CD14-positive monocyte (primary cell): ENCODE results near the gene TATDN2. TPM values are rescaled to one million over a fixed set of nuclear protein-coding genes. Genes with fewer than 3 reads are reported as not detected.

ENCODE experiments used
- DNase-seq, 3 donors: peaks; one replicate each; pipeline ENCODE4 v3.0.0-alpha.2; 2011 to 2022
- H2AFZ ChIP-seq: 2 replicates; pipeline ENCODE4 v1.6.0; 2012; ENCODE audit warnings: mild to moderate bottlenecking, low read depth, low read length, inconsistent platforms; ENCODE audit not compliant: insufficient read depth, poor library complexity, severe bottlenecking
- H3K27ac ChIP-seq, 2 donors: 1 replicate in 1 of 2; 2 replicates in 1 of 2; pipeline ENCODE4 v1.5.1; 2012 to 2013; ENCODE audit warnings: low read length in 2 of 2, control low read depth in 1 of 2, inconsistent platforms in 1 of 2, low read depth in 1 of 2, mild to moderate bottlenecking in 1 of 2
- H3K27me3 ChIP-seq, 2 donors: one replicate each; pipeline versions ENCODE4 v1.6.0 to v1.6.1; 2011 to 2013; ENCODE audit warnings: low read length in 2 of 2; ENCODE audit not compliant: control insufficient read depth in 2 of 2, insufficient read depth in 2 of 2
- H3K36me3 ChIP-seq, 2 donors: replicated peaks in 1 of 2; 1 replicate in 1 of 2; 2 replicates in 1 of 2; pipeline versions ENCODE4 v1.5.1 to v1.6.1; 2012 to 2013; ENCODE audit warnings: low read length in 2 of 2, control low read depth in 1 of 2, inconsistent platforms in 1 of 2, mild to moderate bottlenecking in 1 of 2; ENCODE audit not compliant: insufficient read depth in 2 of 2, control insufficient read depth in 1 of 2
- H3K4me1 ChIP-seq, 2 donors: 1 replicate in 1 of 2; 2 replicates in 1 of 2; pipeline versions ENCODE4 v1.5.1 to v1.6.1; 2012 to 2013; ENCODE audit warnings: low read length in 2 of 2, control low read depth in 1 of 2, inconsistent platforms in 1 of 2, mild to moderate bottlenecking in 1 of 2, moderate library complexity in 1 of 2; ENCODE audit not compliant: insufficient read depth in 2 of 2, control insufficient read depth in 1 of 2
- H3K4me2 ChIP-seq: replicated peaks from 2 replicates; pipeline ENCODE3; 2012; ENCODE audit warnings: low read length, moderate library complexity, mild to moderate bottlenecking; ENCODE audit not compliant: poor library complexity, severe bottlenecking; ENCODE audit errors: extremely low read depth
- H3K4me3 ChIP-seq, 3 experiments: fragments of 200-600 bp in 1 of 3; sonication (generic) in 1 of 3; replicated peaks in 1 of 3; 1 replicate in 2 of 3; 2 replicates in 1 of 3; pipeline ENCODE4 v1.5.1; 2011 to 2013; ENCODE audit warnings: low read length in 3 of 3, mild to moderate bottlenecking in 3 of 3, control low read depth in 2 of 3, low read depth in 2 of 3, inconsistent platforms in 1 of 3, moderate library complexity in 1 of 3
- H3K79me2 ChIP-seq: 2 replicates; pipeline ENCODE4 v1.6.0; 2012; ENCODE audit warnings: mild to moderate bottlenecking, control low read depth, inconsistent platforms, low read length, moderate library complexity; ENCODE audit not compliant: insufficient read depth
- H3K9ac ChIP-seq: 2 replicates; pipeline ENCODE4 v1.6.0; 2017; ENCODE audit warnings: low read length, mild to moderate bottlenecking; ENCODE audit not compliant: insufficient read depth, poor library complexity, severe bottlenecking
- H3K9me3 ChIP-seq, 2 donors: replicated peaks in 1 of 2; 1 replicate in 1 of 2; 2 replicates in 1 of 2; pipeline versions ENCODE4 v1.5.1 to v1.6.1; 2012 to 2013; ENCODE audit warnings: low read length in 2 of 2, control low read depth in 1 of 2; ENCODE audit not compliant: control insufficient read depth in 1 of 2, insufficient read depth in 1 of 2
- H4K20me1 ChIP-seq: 2 replicates; pipeline ENCODE4 v1.6.0; 2012; ENCODE audit warnings: mild to moderate bottlenecking, low read length, control low read depth, moderate library complexity; ENCODE audit not compliant: insufficient read depth
- H3K27ac Mint-ChIP-seq, 7 donors: one replicate each; pipeline ENCODE4 v1.8.0; 2020; ENCODE audit warnings: mild to moderate bottlenecking in 7 of 7, mixed read lengths in 7 of 7, moderate library complexity in 6 of 7, inconsistent platforms in 2 of 7
- H3K27me3 Mint-ChIP-seq, 3 donors: one replicate each; pipeline ENCODE4 v1.8.0; 2021 to 2022; ENCODE audit warnings: low read depth in 3 of 3, mild to moderate bottlenecking in 3 of 3, mixed read lengths in 3 of 3, moderate library complexity in 3 of 3, inconsistent platforms in 1 of 3
- H3K36me3 Mint-ChIP-seq, 2 donors: one replicate each; pipeline ENCODE4 v1.8.0; 2020; ENCODE audit warnings: mixed read lengths in 2 of 2, inconsistent platforms in 1 of 2, mild to moderate bottlenecking in 1 of 2
- H3K4me1 Mint-ChIP-seq: one replicate; pipeline ENCODE4 v1.8.0; 2020; ENCODE audit warnings: mild to moderate bottlenecking, mixed read lengths
- H3K4me3 Mint-ChIP-seq, 2 donors: one replicate each; pipeline ENCODE4 v1.8.0; 2020; ENCODE audit warnings: mild to moderate bottlenecking in 2 of 2, mixed read lengths in 2 of 2, moderate library complexity in 1 of 2
- H3K9me3 Mint-ChIP-seq, 7 donors: one replicate each; pipeline ENCODE4 v1.8.0; 2020 to 2022; ENCODE audit warnings: mixed read lengths in 7 of 7, mild to moderate bottlenecking in 6 of 7, moderate library complexity in 6 of 7, inconsistent platforms in 2 of 7
- CTCF ChIP-seq: fragments of 200-600 bp; IDR thresholded peaks from one replicate; pipeline ENCODE4 v1.8.0; 2022; ENCODE audit warnings: antibody characterized with exemption, mild to moderate bottlenecking
- WGBS: methylation state at CpG from one replicate; pipeline ENCODE4 v1.1.5; 2013; ENCODE audit warnings: missing lambda C conversion rate; ENCODE audit not compliant: insufficient coverage; 5-methylcytosine and 5-hydroxymethylcytosine counted together
- intact Hi-C, 2 donors: fragments of 100-400 bp; cut with micrococcal nuclease; formaldehyde crosslinking; loops; one replicate each; pipeline versions ENCODE4 v1.15.0 to v1.15.1; 2023
- polyA plus RNA-seq, 3 donors: library from polyadenylated mRNA; depleted of rRNA in 1 of 3; unstranded in 2 of 3; stranded (reverse) in 1 of 3; fragments of 300-500 nt in 2 of 3; fragments of >200 nt in 1 of 3; fragmentation: Illumina TruSeq in 2 of 3; gene quantifications; 1 replicate in 2 of 3; 2 replicates in 1 of 3; pipeline ENCODE4 v1.2.3, GENCODE V29; 2012 to 2021

Gene TATDN2
- polyA plus RNA-seq, 3 donors = 6.0 to 27.1 (median 6.0) TPM

- Histone ChIP-seq H3K4me3 (no peak overlapping the region), H3K27me3 (no peaks in the 10 kb centered on the region), H3K9me3 (no peaks in the 10 kb centered on the region), H3K27ac (peak overlapping the region in 1 of 2 donors; percentile 88), H4K20me1 (no peaks in the 10 kb centered on the region), H3K4me2 (no peak overlapping the region), H3K79me2 (no peaks in the 10 kb centered on the region), H3K36me3 (peaks cover 0 to 4% of the 10 kb centered on the region in 2 donors), H2AFZ (no peak overlapping the region), H3K4me1 (peaks cover 52 to 67% of the 10 kb centered on the region in 2 donors), H3K9ac (no peak overlapping the region)
- intact Hi-C loops = loop anchor here (2.0 to 5.0 kb wide), 2 partner anchors 63 to 67 kb away; partner anchors contain the start of gene IRAK2 (in 1 of the 2)
- no peak for DNase-seq
- 100% methylated on average over 6 of the region's 7 CpGs for WGBS
- no peak for TF ChIP-seq CTCF
- peak overlapping the region; percentile 90 to 96 (median 93) for H3K27ac Mint-ChIP-seq
- H3K9me3 Mint-ChIP-seq = peaks cover 0 to 2% (median 0%) of the 10 kb centered on the region in 7 donors
- peaks cover 47% of the 10 kb centered on the region for H3K4me1 Mint-ChIP-seq
- H3K4me3 Mint-ChIP-seq = no peak overlapping the region
- peaks cover 10 to 13% of the 10 kb centered on the region in 2 donors for H3K36me3 Mint-ChIP-seq
- no peaks in the 10 kb centered on the region for H3K27me3 Mint-ChIP-seq
These were observed 18.7 kb upstream of the TATDN2 start for GRCh38 chr3:10229576-10229975.

- Mint-ChIP-seq H3K27ac (peak overlapping the region; percentile 91 to 97 (median 95)), H3K9me3 (peaks cover 0 to 7% (median 0%) of the 10 kb centered on the region in 7 donors), H3K27me3 (peaks cover 0 to 2% (median 0%) of the 10 kb centered on the region in 3 donors), H3K4me3 (peak overlapping the region; percentile 13 to 89), H3K36me3 (peaks cover 23 to 29% of the 10 kb centered on the region in 2 donors), H3K4me1 (peaks cover 37% of the 10 kb centered on the region)
- Histone ChIP-seq H3K9me3 (no peaks in the 10 kb centered on the region), H3K9ac (peak overlapping the region; percentile 44), H3K36me3 (peaks cover 0 to 22% of the 10 kb centered on the region in 2 donors), H3K27me3 (no peaks in the 10 kb centered on the region), H3K79me2 (no peaks in the 10 kb centered on the region), H3K4me2 (peak overlapping the region; percentile 38), H3K4me1 (peaks cover 41 to 52% of the 10 kb centered on the region in 2 donors), H3K4me3 (peak overlapping the region in 2 of 3 experiments; percentile 1 to 33), H2AFZ (peak overlapping the region; percentile 13), H4K20me1 (no peaks in the 10 kb centered on the region), H3K27ac (peak overlapping the region; percentile 67 to 81)
- TF ChIP-seq CTCF = no peak
- intact Hi-C loops = no loop called here
- peak; percentile 88 to 94 (median 92) for DNase-seq
- 16% methylated on average over 3 of the region's 7 CpGs for WGBS
These were observed 16.1 kb upstream of the TATDN2 start for GRCh38 chr3:10232137-10232536.
